IMR-90 (cell line): ENCODE measurements around the gene LMNB1. TPM values are rescaled to one million over a fixed set of nuclear protein-coding genes. Genes with fewer than 3 reads are reported as not detected.

Experiments
- ATAC-seq: fragments of 200-7000 bp; cut with Tn5 transposase; 2 replicates; pipeline ENCODE4 v1.9.1; 2020; ENCODE audit warnings: low read depth, mild to moderate bottlenecking, moderate library complexity
- BruUV-seq: library from RNA; stranded (reverse); fragments of 400-500 nt; replicated peaks from 2 replicates; lab custom pipeline; 2021; lab: Mats Ljungman, UMichigan
- CTCF ChIA-PET: fragments of 300-600 bp; formaldehyde crosslinking; extraction: SDS; loops from one replicate; lab custom pipeline; 2021; ENCODE audit warnings: antibody characterized with exemption; lab: Yijun Ruan, JAX
- POLR2A ChIA-PET: fragments of 300-600 bp; sonication (Branson Sonifier 250); formaldehyde crosslinking; loops from one replicate; lab custom pipeline; 2022; ENCODE audit warnings: antibody characterized with exemption; ENCODE audit not compliant: unreplicated experiment; lab: Charles Lee
- DNase-seq: peaks from one replicate; pipeline ENCODE4 v3.0.0; 2013
- H2AFZ ChIP-seq: replicated peaks from 2 replicates; pipeline ENCODE3; 2013; ENCODE audit warnings: low read length, mild to moderate bottlenecking; ENCODE audit not compliant: poor library complexity
- H2AK5ac ChIP-seq: 2 replicates; pipeline ENCODE4 v1.6.1; 2013; ENCODE audit warnings: low read depth, low read length, inconsistent platforms
- H2AK9ac ChIP-seq: replicated peaks from 2 replicates; pipeline ENCODE3; 2013; ENCODE audit warnings: mild to moderate bottlenecking, low read depth, low read length, moderate library complexity; ENCODE audit not compliant: poor library complexity
- H2BK120ac ChIP-seq: 2 replicates; pipeline ENCODE4 v1.6.1; 2013; ENCODE audit warnings: low read depth, low read length, inconsistent platforms
- H2BK15ac ChIP-seq: 3 replicates; pipeline ENCODE4 v1.6.1; 2013; ENCODE audit warnings: low read depth, low read length, inconsistent platforms
- H2BK20ac ChIP-seq: 2 replicates; pipeline ENCODE4 v1.6.1; 2013; ENCODE audit warnings: low read depth, mild to moderate bottlenecking, inconsistent platforms, low read length, moderate library complexity
- H2BK5ac ChIP-seq: 2 replicates; pipeline ENCODE4 v1.6.1; 2013; ENCODE audit warnings: mild to moderate bottlenecking, low read depth, low read length, inconsistent platforms; ENCODE audit not compliant: poor library complexity, severe bottlenecking
- H3K14ac ChIP-seq: replicated peaks from 2 replicates; pipeline ENCODE4 v1.6.1; 2013; ENCODE audit warnings: low read depth, low read length, inconsistent platforms
- H3K18ac ChIP-seq: 2 replicates; pipeline ENCODE4 v1.6.1; 2013; ENCODE audit warnings: low read depth, low read length, control low read depth
- H3K23ac ChIP-seq: 2 replicates; pipeline ENCODE4 v1.6.1; 2013; ENCODE audit warnings: low read depth, low read length, inconsistent platforms
- H3K27ac ChIP-seq: 2 replicates; pipeline ENCODE4 v1.5.1; 2013; ENCODE audit warnings: mild to moderate bottlenecking, control low read depth, low read length; ENCODE audit not compliant: insufficient read depth
- H3K27me3 ChIP-seq: 2 replicates; pipeline ENCODE4 v1.6.1; 2013; ENCODE audit warnings: low read length; ENCODE audit not compliant: control insufficient read depth, insufficient read depth
- H3K36me3 ChIP-seq: 2 replicates; pipeline ENCODE4 v1.6.1; 2013; ENCODE audit warnings: low read length, mixed read lengths; ENCODE audit not compliant: control insufficient read depth, insufficient read depth
- H3K4ac ChIP-seq: 2 replicates; pipeline ENCODE4 v1.6.1; 2013; ENCODE audit warnings: low read depth, low read length, inconsistent platforms
- H3K4me1 ChIP-seq: 2 replicates; pipeline ENCODE4 v1.6.1; 2013; ENCODE audit warnings: low read length, mixed read lengths; ENCODE audit not compliant: control insufficient read depth, insufficient read depth
- H3K4me2 ChIP-seq: 2 replicates; pipeline ENCODE4 v1.6.1; 2013; ENCODE audit warnings: low read depth, mild to moderate bottlenecking, control low read depth, low read length, moderate library complexity
- H3K4me3 ChIP-seq: 2 replicates; pipeline ENCODE4 v1.5.1; 2013; ENCODE audit warnings: low read depth, mild to moderate bottlenecking, control low read depth, low read length, moderate library complexity; ENCODE audit not compliant: insufficient read depth
- H3K56ac ChIP-seq: 2 replicates; pipeline ENCODE4 v1.6.1; 2013; ENCODE audit warnings: low read length, inconsistent platforms; ENCODE audit not compliant: insufficient read depth; ENCODE audit errors: extremely low read depth
- H3K79me1 ChIP-seq, 2 experiments: 2 replicates each; pipeline ENCODE4 v1.6.1; 2013; ENCODE audit warnings: low read length in 2 of 2, inconsistent platforms in 1 of 2, low read depth in 1 of 2
- H3K9ac ChIP-seq: 2 replicates; pipeline ENCODE4 v1.6.1; 2013; ENCODE audit warnings: low read depth, low read length, control low read depth
- H3K9me1 ChIP-seq: 2 replicates; pipeline ENCODE4 v1.6.1; 2013; ENCODE audit warnings: low read length, inconsistent platforms; ENCODE audit not compliant: insufficient read depth
- H3K9me3 ChIP-seq: 2 replicates; pipeline ENCODE4 v1.6.1; 2013; ENCODE audit warnings: low read length; ENCODE audit not compliant: control insufficient read depth, insufficient read depth
- H4K20me1 ChIP-seq: 2 replicates; pipeline ENCODE4 v1.6.1; 2013; ENCODE audit warnings: low read length, inconsistent platforms; ENCODE audit not compliant: insufficient read depth
- H4K5ac ChIP-seq: 2 replicates; pipeline ENCODE4 v1.6.1; 2013; ENCODE audit warnings: mild to moderate bottlenecking, low read depth, low read length, control low read depth
- H4K8ac ChIP-seq, 2 experiments: 2 replicates each; pipeline ENCODE4 v1.6.1; 2013; ENCODE audit warnings: low read depth in 2 of 2, low read length in 2 of 2, control low read depth in 1 of 2, inconsistent platforms in 1 of 2
- H4K91ac ChIP-seq: 2 replicates; pipeline ENCODE4 v1.6.1; 2013; ENCODE audit warnings: low read depth, low read length, inconsistent platforms; ENCODE audit not compliant: insufficient read depth
- BHLHE40 ChIP-seq: fragments of 150-350 bp; IDR thresholded peaks from 2 replicates; pipeline ENCODE4 v1.6.1; 2016; ENCODE audit warnings: mild to moderate bottlenecking, low read depth, low read length
- MAFK ChIP-seq: IDR thresholded peaks from 2 replicates; pipeline ENCODE4 v1.6.1; 2012; ENCODE audit warnings: low read depth, low read length, improper control_type of control experiment
- MAZ ChIP-seq: IDR thresholded peaks from 2 replicates; pipeline ENCODE4 v1.6.1; 2012; ENCODE audit warnings: low read depth, mild to moderate bottlenecking, low read length, improper control_type of control experiment, moderate library complexity, borderline replicate concordance
- POLR2A ChIP-seq: IDR thresholded peaks from 2 replicates; pipeline ENCODE4 v1.6.1; 2012; ENCODE audit warnings: mild to moderate bottlenecking, low read depth, low read length
- RAD21 ChIP-seq: IDR thresholded peaks from 2 replicates; pipeline ENCODE4 v1.6.1; 2012; ENCODE audit warnings: low read length, improper control_type of control experiment
- SMC3 ChIP-seq: fragments of 150-350 bp; IDR thresholded peaks from 2 replicates; pipeline ENCODE4 v1.6.1; 2016; ENCODE audit warnings: low read depth, mild to moderate bottlenecking, antibody characterized with exemption, low read length, moderate library complexity
- WGBS, 2 experiments: methylation state at CpG; one replicate each; pipeline versions ENCODE4 v1.1.5 to v1.1.7; 2013; ENCODE audit warnings: missing lambda C conversion rate in 2 of 2; ENCODE audit not compliant: insufficient read length in 1 of 2; ENCODE audit errors: extremely low coverage in 2 of 2; 5-methylcytosine and 5-hydroxymethylcytosine counted together
- dilution Hi-C: fragments of 300-500 bp; cut with HindIII; formaldehyde crosslinking; loops from one replicate; pipeline ENCODE4 v1.14.3; 2018; ENCODE audit warnings: low sequenced_read_pairs; ENCODE audit not compliant: unreplicated experiment
- in situ Hi-C: fragments of 300-500 bp; cut with MboI; formaldehyde crosslinking; loops from 3 replicates; pipeline ENCODE4 v1.14.3; 2019; ENCODE audit warnings: low sequenced_read_pairs, inconsistent platforms, mixed read lengths
- intact Hi-C: fragments of 100-400 bp; cut with micrococcal nuclease; formaldehyde crosslinking; loops from 2 replicates; pipeline ENCODE4 v1.10.0; 2022
- polyA plus RNA-seq, 3 experiments: library from polyadenylated mRNA; depleted of rRNA; stranded (reverse); fragments of >200 nt; gene quantifications; 2 replicates each; pipeline ENCODE4 v1.2.3, GENCODE V29; 2012; ENCODE audit warnings: low replicate concordance in 1 of 3
- total RNA-seq: library from RNA; depleted of rRNA; stranded (reverse); fragments of >200 nt; gene quantifications from 2 replicates; pipeline ENCODE4 v1.2.3, GENCODE V29; 2012
- TF ChIP-seq, protein P1 (sequence below): conservative IDR thresholded peaks from 2 replicates; pipeline ENCODE4 v1.5.1; 2012; ENCODE audit warnings: mild to moderate bottlenecking, low read depth, low read length, improper control_type of control experiment

Gene LMNB1
- total and polyA plus RNA-seq, 2 of the 4 experiments (the other 2 are of a cell fraction) = 36.0 to 53.6 TPM

DNA sequence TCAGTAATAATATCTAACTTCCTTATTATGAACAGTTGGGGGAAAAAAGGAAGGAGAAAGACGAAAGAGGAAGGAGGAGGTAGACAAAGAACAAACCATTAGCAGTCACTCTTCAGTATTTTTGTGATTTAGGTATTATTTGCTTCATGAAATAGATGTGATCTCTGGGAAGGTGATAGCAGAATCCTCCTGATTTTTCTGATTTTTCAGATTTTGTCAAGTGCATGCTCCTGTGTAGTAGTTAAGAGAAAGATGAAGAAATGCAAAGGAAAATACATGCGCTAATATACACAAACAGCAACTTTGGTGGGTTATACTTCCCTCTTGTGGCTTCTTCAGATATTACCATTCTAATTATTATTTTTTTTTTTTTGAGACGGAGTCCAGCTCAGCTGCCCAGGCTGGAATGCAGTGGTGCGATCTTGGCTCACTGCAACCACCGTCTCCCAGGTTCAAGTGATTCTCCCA, 31.6 kb downstream of the LMNB1 start:
- Histone ChIP-seq H3K4me3 (no peak overlapping the region), H3K4ac (no peak overlapping the region), H4K5ac (no peak overlapping the region), H3K9me3 (no peaks in the 10 kb centered on the region), H4K20me1 (no peaks in the 10 kb centered on the region), H3K14ac (no peak overlapping the region), H3K4me1 (peaks cover 8% of the 10 kb centered on the region), H4K8ac (0 out of 4 replicates have a peak overlapping the region, but pooled peaks of 1 of the 2 experiments have one; percentile 3), H2BK15ac (no peak overlapping the region), H2BK20ac (no peak overlapping the region), H3K18ac (no peak overlapping the region), H3K4me2 (no peak overlapping the region), H4K91ac (no peak overlapping the region), H3K36me3 (peaks cover 5% of the 10 kb centered on the region; the same call in 1 of the 2 replicates), H3K56ac (no peak overlapping the region), H2AFZ (no peak overlapping the region), H2AK5ac (no peak overlapping the region), H2BK5ac (no peak overlapping the region), H3K9me1 (peaks cover 13% of the 10 kb centered on the region), H3K27me3 (no peaks in the 10 kb centered on the region), H3K79me1 (peaks cover 17 to 38% of the 10 kb centered on the region in 2 experiments), H3K9ac (no peak overlapping the region), H2BK120ac (no peak overlapping the region), H3K23ac (no peak overlapping the region), H2AK9ac (no peak overlapping the region), H3K27ac (no peak overlapping the region)
- peak; percentile 50 for DNase-seq
- TF ChIP-seq MAZ (no peak), MAFK (no peak), BHLHE40 (no peak), RAD21 (peak; percentile 53), POLR2A (no peak), SMC3 (peak; percentile 46)
- TF ChIP-seq, protein P1, sequence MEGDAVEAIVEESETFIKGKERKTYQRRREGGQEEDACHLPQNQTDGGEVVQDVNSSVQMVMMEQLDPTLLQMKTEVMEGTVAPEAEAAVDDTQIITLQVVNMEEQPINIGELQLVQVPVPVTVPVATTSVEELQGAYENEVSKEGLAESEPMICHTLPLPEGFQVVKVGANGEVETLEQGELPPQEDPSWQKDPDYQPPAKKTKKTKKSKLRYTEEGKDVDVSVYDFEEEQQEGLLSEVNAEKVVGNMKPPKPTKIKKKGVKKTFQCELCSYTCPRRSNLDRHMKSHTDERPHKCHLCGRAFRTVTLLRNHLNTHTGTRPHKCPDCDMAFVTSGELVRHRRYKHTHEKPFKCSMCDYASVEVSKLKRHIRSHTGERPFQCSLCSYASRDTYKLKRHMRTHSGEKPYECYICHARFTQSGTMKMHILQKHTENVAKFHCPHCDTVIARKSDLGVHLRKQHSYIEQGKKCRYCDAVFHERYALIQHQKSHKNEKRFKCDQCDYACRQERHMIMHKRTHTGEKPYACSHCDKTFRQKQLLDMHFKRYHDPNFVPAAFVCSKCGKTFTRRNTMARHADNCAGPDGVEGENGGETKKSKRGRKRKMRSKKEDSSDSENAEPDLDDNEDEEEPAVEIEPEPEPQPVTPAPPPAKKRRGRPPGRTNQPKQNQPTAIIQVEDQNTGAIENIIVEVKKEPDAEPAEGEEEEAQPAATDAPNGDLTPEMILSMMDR = peak; percentile 61
- peak; percentile 46 for ATAC-seq
- intact Hi-C loops = loop anchor here (2.0 kb wide), 1 partner anchor 132 kb away; no protein-coding TSS in a partner anchor
- WGBS, 2 experiments = no CpG with 5 or more reads among the region's 5 CpGs
- in situ Hi-C loops = loop anchor here (25.0 kb wide), 1 partner anchor 704 kb away; the partner anchor contains the start of gene PRRC1
- dilution Hi-C loops = no loop called here
- POLR2A ChIA-PET = no interaction called here
- no TSS peak for BruUV-seq
- CTCF ChIA-PET = interaction anchor here (0.6 to 1.9 kb wide), 4 partner anchors 11 to 517 kb away, joined by 3 to 4 read pairs (median 3); no protein-coding TSS in a partner anchor
